Neural cell (in vitro differentiated cells): Measurements from ENCODE around the gene CAMSAP2. TPM values are rescaled to one million over a fixed set of nuclear protein-coding genes. Genes with fewer than 3 reads are reported as not detected.
"Not testable (repeated sequence)": the region's sequence is repeated elsewhere in the genome, so short reads cannot be mapped to it uniquely, and the experiment has no call there.

Experiments
- H2AFZ ChIP-seq: fragments of 200-600, 300-800 bp; sonication (generic), shearing (Covaris generic); 2 replicates; pipeline ENCODE4 v1.6.0; 2014; ENCODE audit warnings: low read depth, mild to moderate bottlenecking, antibody characterized with exemption, low read length, moderate library complexity
- H3F3A ChIP-seq: fragments of 200-600 bp; shearing (Covaris generic); 2 replicates; pipeline ENCODE4 v1.6.1; 2016; ENCODE audit warnings: mild to moderate bottlenecking, moderate library complexity, mixed read lengths, antibody characterized with exemption, low read length; ENCODE audit not compliant: insufficient read depth, poor library complexity, severe bottlenecking
- H3K27ac ChIP-seq: fragments of 200-600, 300-800 bp; sonication (generic), shearing (Covaris generic); 2 replicates; pipeline ENCODE4 v1.5.1; 2014; ENCODE audit warnings: mild to moderate bottlenecking, low read length, moderate library complexity
- H3K27me3 ChIP-seq: fragments of 300-800, 200-600 bp; sonication (generic), shearing (Covaris generic); 2 replicates; pipeline ENCODE4 v1.6.0; 2014; ENCODE audit warnings: mild to moderate bottlenecking, low read depth, low read length, moderate library complexity; ENCODE audit not compliant: insufficient read depth
- H3K36me3 ChIP-seq: fragments of 300-800, 200-600 bp; sonication (generic), shearing (Covaris generic); 2 replicates; pipeline ENCODE4 v1.5.1; 2014; ENCODE audit warnings: mild to moderate bottlenecking, antibody characterized with exemption, low read length, moderate library complexity; ENCODE audit not compliant: insufficient read depth
- H3K4me2 ChIP-seq: fragments of 300-800, 200-600 bp; sonication (generic), shearing (Covaris generic); 2 replicates; pipeline ENCODE4 v1.6.0; 2014; ENCODE audit warnings: mild to moderate bottlenecking, low read length
- H3K4me3 ChIP-seq: fragments of 300-800, 200-600 bp; sonication (generic), shearing (Covaris generic); 2 replicates; pipeline ENCODE4 v1.5.1; 2014; ENCODE audit warnings: mild to moderate bottlenecking, low read length, moderate library complexity
- H3K79me2 ChIP-seq: fragments of 200-600 bp; shearing (Covaris generic); replicated peaks from 2 replicates; pipeline ENCODE4 v1.6.0; 2014; ENCODE audit warnings: mild to moderate bottlenecking, low read length, moderate library complexity; ENCODE audit not compliant: insufficient read depth
- H3K9ac ChIP-seq: fragments of 300-800, 200-600 bp; sonication (generic), shearing (Covaris generic); 2 replicates; pipeline ENCODE4 v1.6.1; 2016; ENCODE audit warnings: mild to moderate bottlenecking, low read length, mixed read lengths
- H3K9me2 ChIP-seq: fragments of 200-600 bp; shearing (Covaris generic); 2 replicates; pipeline ENCODE4 v1.6.1; 2016; ENCODE audit warnings: mild to moderate bottlenecking, low read length, mixed read lengths; ENCODE audit not compliant: insufficient read depth
- H3K9me3 ChIP-seq: fragments of 200-600, 300-800 bp; sonication (generic), shearing (Covaris generic); 2 replicates; pipeline ENCODE4 v1.6.1; 2016; ENCODE audit warnings: mild to moderate bottlenecking, mixed run types, low read length, moderate library complexity, mixed read lengths
- H4K20me1 ChIP-seq: fragments of 200-600 bp; shearing (Covaris generic); 2 replicates; pipeline ENCODE4 v1.6.1; 2016; ENCODE audit warnings: mild to moderate bottlenecking, mixed run types; ENCODE audit not compliant: insufficient read depth
- CTCF ChIP-seq: fragments of 450-650 bp; IDR thresholded peaks from 2 replicates; pipeline ENCODE4 v1.5.1; 2014; ENCODE audit warnings: antibody characterized with exemption, mild to moderate bottlenecking, moderate library complexity; ENCODE audit not compliant: poor library complexity, severe bottlenecking
- EP300 ChIP-seq: fragments of 450-650 bp; conservative IDR thresholded peaks from 2 replicates; pipeline ENCODE4 v1.6.1; 2014; ENCODE audit warnings: antibody characterized with exemption, mild to moderate bottlenecking, moderate library complexity; ENCODE audit not compliant: poor library complexity, severe bottlenecking
- EZH2 ChIP-seq: fragments of 200-600, 300-800 bp; shearing (Covaris generic), sonication (generic); IDR thresholded peaks from 2 replicates; pipeline ENCODE4 v1.6.1; 2014; ENCODE audit warnings: antibody characterized with exemption, low read length, borderline replicate concordance, mild to moderate bottlenecking; ENCODE audit not compliant: insufficient read depth, poor library complexity, severe bottlenecking
- MXI1 ChIP-seq: fragments of 450-650 bp; conservative IDR thresholded peaks from 2 replicates; pipeline ENCODE4 v1.6.1; 2014; ENCODE audit warnings: antibody characterized with exemption, mild to moderate bottlenecking; ENCODE audit not compliant: poor library complexity, severe bottlenecking
- POLR2AphosphoS5 ChIP-seq: IDR thresholded peaks from 2 replicates; pipeline ENCODE4 v1.6.1; 2012
- RAD21 ChIP-seq: fragments of 450-650 bp; conservative IDR thresholded peaks from 2 replicates; pipeline ENCODE4 v1.6.1; 2014; ENCODE audit warnings: antibody characterized with exemption, mild to moderate bottlenecking, moderate library complexity
- REST ChIP-seq: IDR thresholded peaks from 2 replicates; pipeline ENCODE4 v1.6.1; 2012; ENCODE audit warnings: borderline replicate concordance
- SMC3 ChIP-seq: fragments of 450-650 bp; conservative IDR thresholded peaks from 2 replicates; pipeline ENCODE4 v1.6.1; 2014; ENCODE audit warnings: antibody characterized with exemption, mild to moderate bottlenecking, moderate library complexity; ENCODE audit not compliant: poor library complexity
- TAF1 ChIP-seq: IDR thresholded peaks from 2 replicates; pipeline ENCODE4 v1.6.1; 2012; ENCODE audit warnings: low read depth
- polyA plus RNA-seq: library from polyadenylated mRNA; depleted of rRNA; stranded (reverse); fragments of >200 nt; gene quantifications from 2 replicates; pipeline ENCODE4 v1.2.3, GENCODE V29; 2014

Gene CAMSAP2
- polyA plus RNA-seq, 1 donor from 2014 or later: 52.7 TPM

- H2AFZ ChIP-seq: no peak overlapping the region
- no peak overlapping the region for H3K9ac ChIP-seq
- no peaks in the 10 kb centered on the region for H3K36me3 ChIP-seq
- peaks cover 12% of the 10 kb centered on the region for H4K20me1 ChIP-seq
- H3K9me2 ChIP-seq: no peaks in the 10 kb centered on the region
- no peaks in the 10 kb centered on the region for H3F3A ChIP-seq
- H3K79me2 ChIP-seq: peaks cover 93% of the 10 kb centered on the region
- no peaks in the 10 kb centered on the region for H3K9me3 ChIP-seq
- no peak overlapping the region for H3K27ac ChIP-seq
- TF ChIP-seq REST (no peak), SMC3 (no peak), POLR2AphosphoS5 (no peak), EZH2 (no peak), RAD21 (no peak), EP300 (no peak), MXI1 (no peak), CTCF (no peak), TAF1 (no peak)
- no peaks in the 10 kb centered on the region for H3K27me3 ChIP-seq
- H3K4me3 ChIP-seq: peak overlapping the region; percentile 25
- H3K4me2 ChIP-seq: no peak overlapping the region
Observed at GRCh38 chr1:200749090-200749489, 10.4 kb downstream of the CAMSAP2 start.

DNA sequence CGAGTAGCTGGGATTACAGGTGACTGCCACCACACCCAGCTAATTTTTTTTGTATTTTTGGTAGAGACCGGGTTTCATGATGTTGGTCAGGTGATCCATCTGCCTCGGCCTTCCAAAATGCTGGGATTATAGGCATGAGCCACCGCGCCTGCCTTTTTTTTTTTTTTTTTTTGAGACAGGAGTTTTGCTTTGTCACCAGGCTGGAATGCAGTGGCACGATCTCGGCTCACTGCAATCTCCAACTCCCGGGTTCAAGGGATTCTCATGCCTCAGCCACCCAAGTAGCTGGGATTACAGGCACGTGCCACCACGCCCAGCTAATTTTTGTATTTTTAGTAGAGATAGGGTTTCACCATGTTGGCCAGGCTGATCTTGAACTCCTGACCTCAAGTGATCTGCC, 12.1 kb downstream of the CAMSAP2 start:
- not testable (repeated sequence) for H3K9me3 ChIP-seq, H4K20me1 ChIP-seq, H3K27me3 ChIP-seq, H3K9ac ChIP-seq, H3F3A ChIP-seq, H3K27ac ChIP-seq, H3K36me3 ChIP-seq, H2AFZ ChIP-seq, H3K9me2 ChIP-seq, H3K4me3 ChIP-seq, H3K4me2 ChIP-seq
- H3K79me2 ChIP-seq: peaks cover 92% of the 10 kb centered on the region

DNA sequence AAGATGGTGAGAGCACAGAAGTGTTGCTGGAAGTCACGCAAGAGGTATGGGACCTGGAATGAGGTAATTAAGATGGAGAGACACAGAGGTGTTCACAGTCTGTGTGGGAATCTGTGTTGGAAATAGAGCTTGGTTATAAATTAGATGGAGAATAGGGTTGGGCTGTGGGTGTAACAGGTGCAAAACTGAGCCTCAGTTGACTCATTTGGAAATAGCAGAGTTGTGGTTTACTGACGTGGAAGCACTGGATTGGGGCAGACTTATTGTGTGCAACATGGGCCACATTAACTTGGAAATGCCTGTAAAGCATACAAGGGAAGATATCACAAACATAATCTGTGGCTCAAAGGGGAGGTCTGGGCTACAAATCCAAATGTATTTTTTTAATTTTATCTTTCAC, 13.0 kb downstream of the CAMSAP2 start:
- Histone ChIP-seq H3K27me3 (no peaks in the 10 kb centered on the region), H4K20me1 (peaks cover 4% of the 10 kb centered on the region), H3K9me2 (no peaks in the 10 kb centered on the region), H3K9ac (no peak overlapping the region), H2AFZ (no peak overlapping the region), H3K36me3 (no peaks in the 10 kb centered on the region), H3K4me3 (no peak overlapping the region), H3K9me3 (no peaks in the 10 kb centered on the region), H3F3A (no peaks in the 10 kb centered on the region), H3K4me2 (no peak overlapping the region), H3K27ac (no peak overlapping the region), H3K79me2 (peaks cover 93% of the 10 kb centered on the region)
- TF ChIP-seq MXI1: no peak
- TF ChIP-seq EP300: no peak
- no peak for TF ChIP-seq SMC3
- TF ChIP-seq POLR2AphosphoS5: no peak
- no peak for TF ChIP-seq RAD21
- TF ChIP-seq TAF1: no peak
- no peak for TF ChIP-seq EZH2
- TF ChIP-seq REST: no peak
- TF ChIP-seq CTCF: no peak
